Measurements from ENCODE around the gene UBE2E2.
A peak's percentile ranks its signal among the peaks of the same experiment; 100 is the strongest.

Gene UBE2E2

DNA sequence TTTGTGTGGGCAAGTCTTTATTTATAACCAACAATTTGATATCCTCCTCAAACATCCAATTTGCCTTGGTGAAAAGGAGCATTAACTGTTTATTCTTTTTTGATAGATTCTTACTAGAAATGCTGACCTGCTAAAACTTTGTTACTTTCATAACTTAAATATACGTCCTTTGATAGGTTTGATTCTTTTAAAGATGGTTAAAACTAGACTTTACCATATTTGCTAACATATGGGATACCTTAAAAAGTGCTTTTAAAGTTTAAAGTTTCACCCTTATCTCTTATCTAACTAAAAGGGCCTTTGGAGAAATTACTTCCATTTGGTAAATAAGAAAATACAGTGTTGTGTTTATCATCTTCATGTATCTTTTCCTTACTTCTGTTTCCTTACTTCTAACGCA, 336.1 kb downstream of the UBE2E2 start:
- DNase-seq (ENCODE audit: low spot score), result no peak

DNA sequence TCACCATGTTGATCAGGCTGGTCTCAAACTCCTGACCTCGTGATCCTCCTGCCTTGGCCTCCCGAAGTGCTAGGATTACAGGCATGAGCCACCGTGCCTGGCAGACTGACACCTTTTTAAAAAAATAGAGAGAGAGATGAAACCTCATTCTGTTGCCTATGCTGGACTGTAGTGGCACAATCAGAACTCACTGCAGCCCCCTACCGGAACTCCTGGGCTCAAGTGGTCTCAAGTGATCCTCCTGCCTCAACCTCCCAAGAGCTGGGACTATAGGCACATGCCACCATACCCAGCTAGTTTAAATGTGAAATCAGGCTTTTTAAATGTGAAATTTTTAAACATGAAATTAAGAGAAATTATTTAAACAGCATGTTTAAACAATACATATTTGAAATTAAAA, 337.5 kb downstream of the UBE2E2 start:
- no peak for DNase-seq (ENCODE audit: low spot score)

DNA sequence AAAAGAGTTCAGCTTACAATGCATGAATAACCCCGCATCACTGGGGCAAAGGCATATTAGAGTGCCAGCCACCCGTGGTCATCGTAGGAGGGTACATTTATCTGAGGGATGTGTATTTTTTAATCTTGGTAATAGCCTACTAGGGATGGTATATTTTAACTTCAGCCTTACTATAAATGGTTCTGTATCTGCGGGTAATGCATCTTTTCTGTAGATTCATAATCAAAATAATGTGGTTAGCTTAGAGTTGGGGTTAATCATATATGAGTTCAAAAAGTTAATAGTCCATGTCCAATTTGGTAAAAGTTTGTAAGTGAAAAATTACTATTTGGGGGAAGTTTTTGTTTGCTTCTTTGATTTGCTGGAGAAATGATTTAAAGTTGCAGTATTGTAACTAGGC, 339.0 kb downstream of the UBE2E2 start:
- no peak for DNase-seq (ENCODE audit: low spot score)

DNA sequence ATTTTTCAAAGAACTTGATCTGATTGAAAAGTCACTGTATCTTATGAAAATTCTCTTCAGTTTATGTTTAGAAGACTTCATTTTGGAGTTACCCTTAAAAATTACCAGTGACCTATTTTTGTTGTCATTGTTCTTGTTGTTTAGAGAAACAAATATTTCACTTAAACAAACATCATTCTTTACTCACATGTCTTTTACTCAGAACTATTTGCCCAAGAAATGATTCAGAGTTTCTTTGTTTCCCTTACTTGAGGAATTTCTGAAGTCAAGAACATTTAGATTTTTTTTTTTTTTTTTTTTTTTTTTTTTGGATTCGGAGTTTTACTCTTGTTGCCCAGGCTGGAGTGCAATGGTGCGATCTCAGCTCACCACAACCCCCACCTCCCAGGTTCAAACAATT, 343.1 kb downstream of the UBE2E2 start:
- no peak for DNase-seq (ENCODE audit: low spot score)

DNA sequence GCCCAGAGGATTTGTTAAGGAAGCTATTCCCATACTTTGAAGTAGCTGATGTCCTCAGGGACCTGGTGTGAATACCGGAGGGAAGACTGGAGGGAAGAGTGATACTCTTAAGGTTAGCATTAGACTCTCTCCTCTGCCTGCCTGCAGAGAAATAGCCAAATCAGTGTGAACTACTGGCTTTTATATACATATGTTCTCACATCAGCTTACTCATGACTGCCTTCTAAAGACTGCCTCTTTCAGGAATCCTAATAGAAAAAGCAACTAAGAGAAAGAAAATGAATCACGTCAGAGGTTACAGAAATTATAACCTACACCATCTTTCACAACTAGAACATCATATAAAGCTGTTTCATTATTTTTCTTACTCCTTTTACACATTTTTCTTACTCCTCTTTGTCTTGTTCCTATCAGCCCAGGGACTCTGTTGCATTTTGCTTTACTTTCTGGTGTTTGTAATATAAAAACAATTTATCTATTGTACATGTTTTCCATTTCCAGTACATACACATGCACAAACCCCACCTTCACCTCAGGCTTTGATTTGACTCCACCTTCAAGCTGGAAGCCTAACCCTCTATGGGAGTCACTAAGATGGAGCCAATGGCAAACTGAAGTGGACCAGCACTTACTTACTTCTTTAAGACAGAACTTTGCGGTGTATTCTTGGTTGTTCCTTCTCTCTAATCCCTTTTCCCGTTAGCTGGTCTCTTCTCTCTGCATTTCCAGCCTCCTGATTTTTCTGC, 345.0 kb downstream of the UBE2E2 start:
- no peak for DNase-seq (ENCODE audit: low spot score)

DNA sequence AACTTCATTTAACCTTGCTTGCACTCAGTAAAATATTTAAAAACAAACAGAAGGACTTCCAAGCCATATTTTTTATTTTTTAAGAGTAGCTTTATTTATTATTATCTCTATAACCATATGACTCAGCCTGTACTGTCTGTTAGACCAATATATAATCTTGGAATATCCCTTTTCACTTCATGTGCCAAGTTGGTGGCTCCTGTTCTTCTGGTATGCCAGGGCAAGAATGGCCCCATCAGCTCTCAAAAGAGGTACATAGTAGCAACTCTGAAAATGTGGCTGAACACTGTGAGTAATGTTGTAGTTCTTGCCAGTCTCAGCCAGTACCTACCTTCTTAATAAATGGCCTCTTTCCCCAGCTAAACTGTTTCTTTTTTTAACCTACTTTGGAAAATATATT, 345.6 kb downstream of the UBE2E2 start:
- no peak for DNase-seq (ENCODE audit: low spot score)

GRCh38 chr3:23549148-23549910, 346.2 kb downstream of the UBE2E2 start:
- DNase-seq (ENCODE audit: low spot score), result no peak

DNA sequence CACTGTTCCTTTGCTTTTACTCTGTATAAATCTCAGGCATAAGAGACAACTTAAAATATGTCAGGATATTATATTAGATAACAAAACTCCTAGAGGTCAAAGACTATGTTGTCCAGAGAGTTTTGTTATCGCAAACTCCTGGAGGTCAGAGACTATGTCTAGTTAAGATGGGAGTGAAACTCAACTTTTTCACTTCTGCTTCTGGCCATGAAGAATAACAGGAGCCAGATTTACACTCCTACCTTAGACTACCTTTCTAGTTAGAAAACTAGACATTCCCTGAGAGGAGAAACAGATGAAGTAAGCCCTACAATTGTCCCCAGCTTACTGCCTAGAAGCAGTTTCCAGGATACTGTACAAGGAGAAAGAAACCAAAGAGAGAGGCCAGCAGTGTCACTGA, 347.3 kb downstream of the UBE2E2 start:
- no peak for DNase-seq (ENCODE audit: low spot score)

DNA sequence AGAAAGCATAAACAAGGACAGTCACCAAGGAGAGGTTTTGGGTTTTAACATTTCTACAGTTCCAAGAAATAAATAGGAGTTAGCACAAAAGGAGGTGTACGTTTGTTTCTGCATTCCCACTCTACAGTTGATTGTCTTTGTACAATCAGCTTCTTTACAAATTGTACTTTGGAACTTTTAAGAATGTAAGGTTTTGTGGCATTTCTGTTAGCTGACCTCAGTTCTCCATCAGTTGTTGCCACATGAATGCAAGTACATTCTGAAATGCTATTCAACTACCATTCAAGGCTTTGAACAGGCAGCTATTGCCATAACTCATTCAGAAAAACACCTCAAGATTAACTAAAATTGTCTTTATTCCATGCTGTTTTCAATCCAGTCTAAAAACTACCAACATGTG, 349.4 kb downstream of the UBE2E2 start:
- DNase-seq (ENCODE audit: low spot score), result no peak

GRCh38 chr3:23553353-23553752, 350.2 kb downstream of the UBE2E2 start:
- DNase-seq (ENCODE audit: low spot score), result no peak

GRCh38 chr3:23565041-23565775, 362.1 kb downstream of the UBE2E2 start:
- DNase-seq (ENCODE audit: low spot score), result no peak

DNA sequence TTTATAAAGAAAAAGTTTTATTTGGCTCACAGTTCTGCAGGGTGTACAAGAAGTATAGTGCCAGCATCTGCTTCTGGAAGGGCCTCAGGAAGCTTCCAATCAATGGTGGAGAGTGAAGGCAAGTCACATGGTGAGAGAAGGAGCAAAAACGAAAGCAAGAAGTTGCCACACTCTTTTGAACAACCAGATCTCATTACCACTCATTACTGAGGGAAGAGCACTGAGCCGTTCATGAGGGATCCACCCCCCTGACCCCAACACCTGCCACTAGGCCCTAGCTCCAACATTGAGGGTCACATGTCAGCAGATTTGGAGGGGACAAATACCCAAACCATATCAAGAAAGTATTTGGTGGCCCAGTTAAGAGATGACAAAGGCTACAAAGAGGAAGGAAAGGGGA, 363.4 kb downstream of the UBE2E2 start:
- DNase-seq (ENCODE audit: low spot score), result no peak

- peak; percentile 9 for DNase-seq (ENCODE audit: low spot score)
Observed at GRCh38 chr3:23567917-23568316, 364.8 kb downstream of the UBE2E2 start.

- no peak for DNase-seq (ENCODE audit: low spot score)
Observed at GRCh38 chr3:23573827-23574226, 370.7 kb downstream of the UBE2E2 start.

DNA sequence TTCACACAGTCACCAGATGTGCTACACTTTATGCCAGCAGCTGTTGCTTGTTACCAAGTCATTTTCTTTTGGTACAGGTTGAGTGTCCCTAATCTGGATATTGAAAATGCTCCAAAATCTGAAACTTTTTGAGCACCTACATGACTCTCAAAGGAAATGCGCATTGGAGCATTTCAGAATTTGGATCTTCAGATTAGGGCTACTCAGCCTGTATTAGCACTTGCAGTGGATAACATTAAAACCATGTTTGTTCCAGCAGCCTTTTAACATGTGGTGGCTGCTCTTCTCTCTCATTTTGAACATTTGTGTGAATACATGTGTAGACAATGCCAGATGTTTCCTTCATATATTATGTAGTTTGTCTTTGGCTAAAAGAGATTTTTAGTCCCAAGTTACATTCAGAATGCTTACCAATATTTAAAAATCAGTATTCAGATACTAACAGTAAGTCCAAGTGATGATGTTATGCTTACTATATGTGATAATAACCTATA, 371.7 kb downstream of the UBE2E2 start:
- no peak for DNase-seq (ENCODE audit: low spot score)

DNA sequence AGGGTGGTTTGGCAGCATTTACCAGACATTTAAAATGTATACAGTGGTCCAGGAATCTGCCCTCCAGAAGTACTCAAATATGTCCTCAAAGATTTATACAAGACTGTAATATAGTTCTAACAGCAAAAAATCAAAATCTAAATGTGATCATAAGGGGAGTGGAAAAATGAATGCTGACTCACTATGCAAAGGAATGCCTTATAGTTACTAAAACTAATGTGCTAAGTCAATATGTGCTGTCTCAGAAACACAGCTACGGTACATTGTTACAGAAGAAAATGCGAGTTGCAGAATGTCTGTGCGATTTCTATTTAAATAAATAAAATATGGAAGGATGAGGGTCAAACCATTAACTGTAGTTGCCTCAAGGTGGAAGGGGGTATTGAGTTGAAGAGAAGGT, 372.6 kb downstream of the UBE2E2 start:
- DNase-seq (ENCODE audit: low spot score), result no peak

GRCh38 chr3:23576379-23576959, 373.3 kb downstream of the UBE2E2 start:
- no peak for DNase-seq (ENCODE audit: low spot score)

DNA sequence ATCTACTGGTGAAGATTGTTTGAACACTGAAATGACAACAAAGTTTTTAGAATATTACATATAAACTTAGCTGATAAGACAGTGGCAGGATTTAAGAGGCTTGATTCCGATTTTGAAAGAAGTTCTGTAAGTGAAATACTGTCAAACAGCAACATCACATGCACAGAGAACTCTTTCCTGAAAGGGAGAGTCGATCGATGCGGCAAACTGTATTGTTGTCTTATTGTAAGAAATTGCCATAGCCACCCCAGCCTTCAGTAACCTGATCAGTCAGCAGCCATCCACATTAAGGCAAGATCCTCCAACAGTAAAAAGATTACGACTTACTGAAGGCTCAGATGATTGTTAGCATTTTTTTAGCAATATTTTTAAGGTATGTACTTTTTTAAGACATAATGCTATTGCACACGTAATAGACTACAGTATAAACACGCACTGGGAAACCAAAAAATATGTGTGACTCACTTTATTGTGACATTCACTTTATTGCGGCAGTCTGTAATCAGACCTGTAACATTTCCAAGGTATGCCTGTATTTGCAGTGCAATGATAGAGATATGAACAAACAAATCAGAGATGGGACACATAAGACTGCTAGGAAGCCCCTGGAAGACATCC, 377.1 kb downstream of the UBE2E2 start:
- no peak for DNase-seq (ENCODE audit: low spot score)

DNA sequence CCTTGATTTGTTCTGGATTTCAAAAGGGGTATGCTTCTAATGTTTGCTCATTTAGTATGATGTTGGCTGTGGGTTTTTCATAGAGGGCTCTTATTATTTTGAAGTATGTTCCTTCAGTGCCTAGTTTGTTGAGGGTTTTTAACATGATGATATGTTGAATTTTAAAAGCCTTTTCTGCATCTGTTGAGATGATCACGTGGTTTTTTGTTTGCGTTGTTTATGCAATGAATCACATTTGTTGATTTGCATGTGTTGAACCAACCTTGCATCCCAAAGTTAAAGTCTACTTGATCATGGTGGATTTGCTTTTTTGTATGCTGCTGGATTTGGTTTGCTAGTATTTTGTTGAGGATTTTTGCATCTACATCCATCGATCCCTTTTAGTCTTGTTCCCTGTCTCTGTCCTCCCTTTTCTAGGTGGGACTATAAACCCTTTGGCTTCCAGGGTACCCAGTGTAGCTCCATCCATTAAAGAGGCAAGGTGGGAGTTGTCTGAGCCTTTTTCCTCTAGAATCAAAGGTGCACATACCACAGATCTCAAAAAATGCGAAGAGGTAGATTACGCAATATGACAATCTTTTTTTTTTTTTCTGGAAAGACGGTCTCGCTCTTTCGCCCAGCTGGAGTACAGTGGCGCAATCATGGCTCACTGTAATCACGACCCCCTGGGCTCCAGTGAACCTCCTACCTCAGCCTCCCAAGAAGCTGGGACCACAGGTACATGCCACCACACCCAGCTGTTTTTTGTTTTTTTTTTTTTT, 381.0 kb downstream of the UBE2E2 start:
- DNase-seq (ENCODE audit: low spot score), result no peak

DNA sequence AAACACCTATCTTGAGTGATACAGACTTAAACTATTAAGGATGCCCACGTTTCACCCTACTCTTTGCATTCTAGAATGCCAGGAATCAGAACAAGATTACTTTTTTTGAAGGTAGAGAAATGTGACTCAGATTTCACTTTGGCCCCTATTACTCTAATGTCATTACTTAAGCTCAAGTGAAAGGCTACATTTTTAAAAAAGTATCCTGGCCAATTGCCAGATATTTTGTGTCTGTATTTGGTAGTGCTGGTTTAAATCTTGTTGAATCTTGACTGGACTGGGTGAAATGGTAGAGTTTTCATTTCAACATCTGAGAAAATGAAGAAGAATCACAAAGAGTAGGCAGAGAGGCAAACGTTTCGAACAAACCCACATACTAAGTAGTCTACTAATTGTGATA, 384.4 kb downstream of the UBE2E2 start:
- no peak for DNase-seq (ENCODE audit: low spot score)

DNA sequence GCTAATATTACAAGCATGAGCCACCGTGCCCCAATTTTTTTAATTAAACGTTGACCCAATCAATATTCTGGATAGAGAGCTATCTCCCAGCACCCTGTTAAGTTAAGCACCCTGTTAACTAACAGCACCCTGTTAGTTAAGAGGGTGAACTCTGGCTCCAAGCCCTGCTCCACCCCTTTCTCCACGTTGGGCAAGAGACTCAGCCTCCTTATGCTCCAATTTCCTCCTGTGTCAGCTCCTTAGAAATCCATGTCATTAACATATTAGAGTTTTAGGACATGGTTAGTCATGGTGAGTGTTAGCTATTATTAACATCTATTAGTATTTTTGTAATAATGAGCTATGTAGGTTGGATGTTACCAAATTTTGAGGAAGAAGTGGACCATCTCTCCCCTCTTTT, 385.4 kb downstream of the UBE2E2 start:
- no peak for DNase-seq (ENCODE audit: low spot score)

All from Ammon's horn (tissue), 1 donor.